ENCODE results near the gene UBASH3A. TPM values are rescaled to one million over a fixed set of nuclear protein-coding genes. Genes with fewer than 3 reads are reported as not detected.

UBASH3A gene
- total and polyA plus RNA-seq, 12 donors = 0.09 to 1.2 (median 0.44) TPM; not detected in 2

DNA sequence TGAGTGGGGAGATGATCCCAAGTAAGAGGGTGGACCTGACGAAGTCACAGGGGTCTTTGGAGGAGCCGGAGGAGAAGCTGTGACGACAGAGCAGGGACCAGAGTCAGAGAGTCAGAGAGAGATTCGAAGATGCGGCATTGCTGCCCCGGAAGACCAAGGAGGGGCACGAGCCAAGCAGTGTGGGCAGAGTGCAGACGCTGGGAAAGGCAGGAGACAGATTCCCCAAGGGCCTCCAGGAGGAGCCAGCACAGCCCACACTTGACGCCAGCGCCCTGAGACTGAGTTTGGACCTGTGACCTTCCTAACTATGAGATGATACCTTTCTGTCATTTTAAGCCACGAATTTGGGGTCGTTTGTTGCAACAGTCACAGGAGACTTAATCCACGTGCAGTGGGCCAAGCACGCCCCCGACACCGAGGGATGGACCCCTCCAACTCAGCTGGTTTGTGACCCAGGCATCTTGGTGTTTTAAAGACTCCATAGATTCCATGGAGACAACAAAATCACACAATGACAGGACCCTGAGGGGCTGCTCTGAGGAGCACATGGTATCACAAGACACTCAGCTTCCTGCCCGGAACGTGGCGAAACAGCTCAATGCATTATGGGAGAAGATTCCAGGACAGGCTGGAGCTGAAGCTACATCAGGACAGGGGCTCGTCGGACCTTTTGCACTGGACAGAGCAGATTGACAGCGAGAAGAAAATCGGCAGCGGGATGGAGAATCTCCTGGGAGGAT, 26.3 kb upstream of the UBASH3A start:
- Histone ChIP-seq H3K9me3 (replicated peaks in 1 of 3) (no peaks in the 10 kb centered on the region), H3K4me1 (replicated peaks in 1 of 2) (no peaks in the 10 kb centered on the region), H3K27ac (no peak overlapping the region), H3K36me3 (replicated peaks in 1 of 2) (no peaks in the 10 kb centered on the region), H3K4me3 (no peak overlapping the region), H3K27me3 (no peaks in the 10 kb centered on the region)
- no peak for TF ChIP-seq POLR2A (IDR thresholded peaks at IDR 0.05)
- TF ChIP-seq, protein P1, sequence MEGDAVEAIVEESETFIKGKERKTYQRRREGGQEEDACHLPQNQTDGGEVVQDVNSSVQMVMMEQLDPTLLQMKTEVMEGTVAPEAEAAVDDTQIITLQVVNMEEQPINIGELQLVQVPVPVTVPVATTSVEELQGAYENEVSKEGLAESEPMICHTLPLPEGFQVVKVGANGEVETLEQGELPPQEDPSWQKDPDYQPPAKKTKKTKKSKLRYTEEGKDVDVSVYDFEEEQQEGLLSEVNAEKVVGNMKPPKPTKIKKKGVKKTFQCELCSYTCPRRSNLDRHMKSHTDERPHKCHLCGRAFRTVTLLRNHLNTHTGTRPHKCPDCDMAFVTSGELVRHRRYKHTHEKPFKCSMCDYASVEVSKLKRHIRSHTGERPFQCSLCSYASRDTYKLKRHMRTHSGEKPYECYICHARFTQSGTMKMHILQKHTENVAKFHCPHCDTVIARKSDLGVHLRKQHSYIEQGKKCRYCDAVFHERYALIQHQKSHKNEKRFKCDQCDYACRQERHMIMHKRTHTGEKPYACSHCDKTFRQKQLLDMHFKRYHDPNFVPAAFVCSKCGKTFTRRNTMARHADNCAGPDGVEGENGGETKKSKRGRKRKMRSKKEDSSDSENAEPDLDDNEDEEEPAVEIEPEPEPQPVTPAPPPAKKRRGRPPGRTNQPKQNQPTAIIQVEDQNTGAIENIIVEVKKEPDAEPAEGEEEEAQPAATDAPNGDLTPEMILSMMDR (IDR thresholded peaks at IDR 0.05) = no peak
- no peak for DNase-seq
- WGBS, 4 donors = 75 to 84% (median 80%) methylated on average over 24 of the region's 24 CpGs
- intact Hi-C loops (cut with DNase I) = loop anchor here in 1 of 2 donors (5.0 kb wide), 1 partner anchor 60 kb away; the partner anchor contains the start of gene TFF3

DNA sequence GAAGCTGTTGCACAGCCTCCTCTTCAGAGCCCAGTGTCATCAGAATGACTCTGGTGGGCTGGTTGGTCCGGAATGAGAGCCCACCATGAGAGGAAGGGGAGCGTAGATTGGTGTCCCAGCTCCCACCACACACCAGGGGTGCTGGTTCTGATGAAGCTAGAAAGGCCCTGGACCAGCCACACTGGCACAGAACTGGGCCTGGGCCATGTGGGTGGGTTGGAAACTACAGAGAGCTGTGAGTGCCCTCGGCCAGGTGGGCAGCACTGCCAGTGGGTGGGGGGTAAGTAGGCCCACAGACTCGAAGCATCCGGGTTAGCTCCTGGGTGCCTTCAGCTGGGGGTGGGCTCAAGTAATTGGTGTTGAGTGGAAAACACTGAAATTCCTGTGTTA, 25.8 kb upstream of the UBASH3A start:
- 40 to 85% (median 79%) methylated on average over 4 to 5 of the region's 5 CpGs for WGBS, 4 donors

DNA sequence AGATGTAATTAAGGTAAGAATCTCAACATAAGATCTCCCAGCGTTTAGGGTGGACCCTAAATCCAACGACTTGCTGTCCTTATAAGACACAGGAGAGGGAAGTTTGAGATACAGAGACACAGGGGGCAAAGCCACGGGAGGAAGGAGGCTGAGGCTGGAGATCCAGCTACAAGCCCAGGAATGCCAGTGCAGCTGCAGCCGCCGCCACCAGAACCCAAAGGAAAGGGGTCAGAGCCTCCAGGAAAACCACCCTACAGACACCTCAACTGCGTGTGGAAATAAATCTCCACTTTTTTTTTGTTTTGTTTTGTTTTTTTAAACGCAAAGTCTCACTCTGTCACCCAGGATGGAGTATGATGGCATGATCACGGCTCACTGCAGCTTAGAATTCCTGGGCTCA, 25.3 kb upstream of the UBASH3A start:
- DNase-seq = no peak
- H3K27ac ChIP-seq = no peak overlapping the region
- 69 to 79% (median 72%) methylated on average over 8 of the region's 8 CpGs for whole genome bisulfite sequencing, 4 donors
- no peaks in the 10 kb centered on the region for H3K9me3 ChIP-seq (replicated peaks in 1 of 3)
- TF ChIP-seq POLR2A (IDR thresholded peaks at IDR 0.05) = no peak
- TF ChIP-seq, protein P1 (IDR thresholded peaks at IDR 0.05) = no peak
- H3K36me3 ChIP-seq (replicated peaks in 1 of 2) = no peaks in the 10 kb centered on the region
- no peaks in the 10 kb centered on the region for H3K27me3 ChIP-seq
- intact Hi-C loops (cut with DNase I) = loop anchor here in 1 of 2 donors (5.0 kb wide), 1 partner anchor 61 kb away; the partner anchor contains the start of gene TFF3
- H3K4me3 ChIP-seq = no peak overlapping the region
- no peaks in the 10 kb centered on the region for H3K4me1 ChIP-seq (replicated peaks in 1 of 2)

More for the DNA sequence above, 25.8 kb upstream of the UBASH3A start:
- Histone ChIP-seq H3K27ac (no peak overlapping the region), H3K4me1 (replicated peaks in 1 of 2) (no peaks in the 10 kb centered on the region), H3K36me3 (replicated peaks in 1 of 2) (no peaks in the 10 kb centered on the region), H3K9me3 (replicated peaks in 1 of 3) (no peaks in the 10 kb centered on the region), H3K27me3 (no peaks in the 10 kb centered on the region), H3K4me3 (no peak overlapping the region)
- DNase-seq = no peak
- intact Hi-C loops (cut with DNase I) = loop anchor here in 1 of 2 donors (5.0 kb wide), 1 partner anchor 61 kb away; the partner anchor contains the start of gene TFF3
- TF ChIP-seq, protein P1 (IDR thresholded peaks at IDR 0.05) = no peak
- no peak for TF ChIP-seq POLR2A (IDR thresholded peaks at IDR 0.05)

DNA sequence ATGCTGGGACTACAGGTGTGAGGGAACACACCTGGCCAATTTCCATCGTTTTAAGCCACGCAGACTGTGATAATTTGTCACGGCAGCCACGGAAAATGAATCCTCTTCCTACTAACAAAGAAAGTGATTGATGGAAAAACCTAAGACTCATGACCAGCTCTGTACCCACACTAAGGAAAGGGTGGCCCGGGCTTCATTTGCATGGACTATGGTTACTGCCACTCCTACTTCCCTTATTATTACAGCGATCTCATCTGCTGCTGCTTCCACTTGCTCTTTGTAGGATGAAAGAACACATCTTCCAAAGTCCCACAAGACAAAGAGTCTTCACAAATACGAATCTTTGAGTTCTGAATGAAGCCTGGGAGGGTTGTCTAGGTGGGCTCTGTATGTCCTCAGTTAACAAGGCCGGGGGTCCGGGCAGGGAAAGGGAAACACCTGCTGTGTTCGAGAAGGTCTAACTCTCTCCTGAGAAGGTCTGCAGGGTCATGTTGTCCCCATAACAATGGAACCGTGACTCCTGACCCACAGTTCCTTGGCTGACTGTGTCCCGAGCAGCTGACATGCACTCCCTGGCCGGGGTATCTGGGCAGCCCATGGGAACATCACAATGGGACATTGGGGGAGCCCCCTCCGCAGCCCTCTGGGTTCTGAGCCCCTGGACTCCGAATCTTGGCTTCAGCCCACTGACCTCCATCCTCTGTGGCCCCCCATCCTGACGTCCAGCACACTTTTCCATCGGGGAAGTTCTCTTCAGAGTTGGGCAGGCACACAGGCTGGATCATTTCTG, 24.1 kb upstream of the UBASH3A start:
- WGBS, 4 donors = 72 to 79% (median 77%) methylated on average over 13 to 17 of the region's 17 CpGs
- DNase-seq = no peak
- intact Hi-C loops (cut with DNase I) = loop anchor here in 1 of 2 donors (5.0 kb wide), 1 partner anchor 62 kb away; the partner anchor contains the start of gene TFF3

More for the DNA sequence above, 24.1 kb upstream of the UBASH3A start:
- TF ChIP-seq POLR2A (IDR thresholded peaks at IDR 0.05) = no peak
- TF ChIP-seq, protein P1 (IDR thresholded peaks at IDR 0.05) = no peak
- H3K9me3 ChIP-seq (replicated peaks in 1 of 3) = no peaks in the 10 kb centered on the region
- H3K4me3 ChIP-seq = no peak overlapping the region
- H3K36me3 ChIP-seq (replicated peaks in 1 of 2) = no peaks in the 10 kb centered on the region
- H3K27me3 ChIP-seq = no peaks in the 10 kb centered on the region
- no peak overlapping the region for H3K27ac ChIP-seq
- H3K4me1 ChIP-seq (replicated peaks in 1 of 2) = no peaks in the 10 kb centered on the region
